NCI-H446 (cell line): Measurements from ENCODE around the gene OGN.

Experiments
- DNase-seq, 2 experiments: peaks; one replicate each; lab custom pipeline; 2025; lab: John Stamatoyannopoulos, UW

OGN gene

DNA sequence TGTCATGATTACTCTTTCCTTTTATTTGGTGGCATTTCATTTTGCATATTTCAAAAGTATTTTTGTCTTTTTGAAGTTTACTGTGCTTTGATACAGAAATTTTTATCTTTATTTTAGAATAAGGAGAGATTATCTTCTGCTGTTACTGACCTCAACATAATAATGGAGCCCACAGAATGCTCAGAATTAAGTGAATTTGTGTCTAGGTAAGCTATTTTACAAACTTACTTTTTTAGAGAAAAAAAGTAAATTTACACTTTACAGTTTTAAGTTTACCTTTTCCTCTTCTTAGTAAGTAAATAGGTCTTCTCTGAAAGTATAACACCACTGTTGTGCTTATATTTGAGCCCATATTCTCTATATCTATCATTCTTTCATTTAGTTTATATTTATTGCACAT, 58.8 kb downstream of the OGN start:
- no peak for DNase-seq

DNA sequence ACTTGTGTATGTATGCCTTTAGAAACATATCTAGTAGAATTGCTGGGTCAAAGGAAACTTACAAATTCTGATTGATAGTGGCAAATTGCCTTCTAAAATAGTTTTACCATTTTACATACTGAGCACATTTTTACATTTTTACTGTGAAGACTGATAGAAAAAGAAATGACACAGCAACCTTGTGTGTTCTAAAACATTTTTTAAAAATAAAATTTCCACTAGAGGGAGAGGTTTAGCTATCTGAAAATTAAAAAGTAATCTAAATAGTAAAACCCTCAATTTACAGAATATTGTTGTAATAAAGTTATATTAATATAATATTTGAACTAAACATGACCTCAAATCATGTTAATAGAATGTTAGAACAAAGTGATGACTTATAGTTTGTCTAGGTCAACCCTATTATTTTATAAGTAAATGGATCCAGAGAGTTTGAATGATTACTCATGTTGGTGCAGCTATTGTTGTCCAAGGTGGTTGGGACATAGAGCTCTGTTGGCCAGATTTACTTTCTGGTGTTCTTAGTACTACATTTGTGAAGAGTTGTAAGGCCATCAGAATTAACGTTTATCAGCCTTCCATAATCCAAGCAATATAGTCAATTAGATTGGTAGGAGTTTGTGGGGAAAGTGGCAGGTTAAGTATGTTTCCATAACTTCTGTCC, 61.4 kb downstream of the OGN start:
- DNase-seq = no peak

DNA sequence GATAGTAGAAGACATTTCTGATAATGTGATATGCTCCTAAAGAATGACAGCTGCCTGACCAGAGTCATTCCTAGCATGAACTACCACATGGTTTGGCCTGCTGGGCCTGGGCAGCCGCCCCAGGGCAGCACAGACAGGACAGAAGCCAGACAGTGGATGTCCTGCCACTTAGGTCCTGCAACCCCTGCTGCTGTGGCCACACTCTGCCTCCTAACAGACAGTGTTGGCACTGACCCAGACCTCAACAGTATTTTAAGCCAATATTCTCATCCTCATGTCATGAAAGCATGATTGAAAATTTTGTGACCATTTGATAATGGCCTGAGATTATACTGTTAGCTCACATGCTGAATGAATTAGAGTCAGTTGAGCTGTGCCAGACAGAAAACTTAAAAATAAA, 62.8 kb downstream of the OGN start:
- DNase-seq = no peak

DNA sequence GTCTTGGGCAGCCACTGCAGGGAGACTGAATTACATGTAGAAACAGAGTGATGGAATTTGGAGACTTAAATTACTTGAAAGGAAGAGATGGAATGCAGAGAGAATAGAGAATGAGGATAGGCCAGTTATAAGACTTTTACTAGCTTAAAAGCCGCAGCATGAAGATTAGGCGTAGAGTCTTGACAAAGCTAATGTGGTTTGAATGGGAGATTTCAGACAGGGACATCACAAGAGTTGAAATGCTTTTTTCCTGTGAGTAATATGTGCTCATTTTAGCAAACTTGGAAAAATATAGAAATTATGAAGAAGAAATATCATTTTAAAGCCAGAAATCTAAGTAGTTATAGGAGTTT, 71.1 kb downstream of the OGN start:
- no peak for DNase-seq
